ENCODE results near the gene RPL7L1. TPM values are rescaled to one million over a fixed set of nuclear protein-coding genes. Genes with fewer than 3 reads are reported as not detected.
"Not testable (repeated sequence)": the region's sequence is repeated elsewhere in the genome, so short reads cannot be mapped to it uniquely, and the experiment has no call there.

The RPL7L1 gene
- polyA plus RNA-seq, 6 donors from 2014 or later, result 26.8 to 81.7 (median 61.0) TPM

DNA sequence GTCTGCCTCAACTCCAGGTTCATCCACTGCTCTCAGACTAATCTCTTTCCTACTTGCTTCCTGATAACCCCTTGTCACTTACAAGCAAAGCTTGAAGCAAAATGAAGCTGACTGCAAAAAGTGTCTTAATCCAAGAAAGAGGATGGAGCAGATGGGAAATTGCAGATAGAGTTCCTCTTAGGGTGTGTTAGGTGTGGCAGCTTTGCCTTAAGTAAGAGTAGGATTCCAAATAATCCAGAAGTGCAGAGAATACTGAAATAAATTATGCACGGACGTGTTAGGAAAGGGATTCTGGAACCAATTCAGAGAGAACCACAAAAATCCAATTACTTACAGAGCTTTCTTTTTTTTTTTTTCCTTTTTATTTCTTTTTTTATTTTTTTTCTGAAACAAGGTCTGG lies 6.1 kb upstream of the RPL7L1 start:
- H3K4me3 Mint-ChIP-seq, result no peak overlapping the region
- no peak for DNase-seq
- no peaks in the 10 kb centered on the region for H3K36me3 Mint-ChIP-seq
- no peaks in the 10 kb centered on the region for H3K27me3 Mint-ChIP-seq
- no peak for ATAC-seq (ENCODE audit: low read depth in 2 of 2)
- no peaks in the 10 kb centered on the region for H3K9me3 Mint-ChIP-seq
- H3K27ac Mint-ChIP-seq, result peak overlapping the region in 1 of 6 donors; percentile 41
- H3K4me1 Mint-ChIP-seq, result no peaks in the 10 kb centered on the region

DNA sequence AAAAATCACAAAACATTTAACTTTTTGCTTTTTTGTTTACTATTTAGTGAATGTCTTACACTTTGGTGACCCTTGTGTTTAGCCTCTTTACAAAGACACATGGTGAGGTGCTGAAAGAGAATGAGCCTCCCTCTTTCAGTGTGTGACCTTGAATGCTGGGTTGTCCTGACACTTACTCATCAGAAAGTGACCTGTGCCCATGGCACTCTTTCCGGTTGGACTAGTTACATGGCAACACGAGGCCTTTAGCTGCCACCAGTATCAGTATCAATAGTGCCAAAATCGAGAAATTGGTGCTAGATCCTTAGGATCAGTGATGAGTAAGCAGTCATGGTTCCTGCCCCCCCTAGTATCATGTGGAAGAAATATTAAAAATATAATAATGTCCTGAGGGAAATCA lies 1.7 kb upstream of the RPL7L1 start:
- peak overlapping the region in 4 of 8 donors; percentile 49 to 77 (median 56) for H3K4me3 Mint-ChIP-seq
- H3K27me3 Mint-ChIP-seq, result no peaks in the 10 kb centered on the region
- DNase-seq (no peak), ATAC-seq (ENCODE audit: low read depth in 2 of 2) (no peak)
- no peaks in the 10 kb centered on the region for H3K36me3 Mint-ChIP-seq
- peaks cover 8 to 24% (median 10%) of the 10 kb centered on the region in 3 donors for H3K4me1 Mint-ChIP-seq
- peak overlapping the region in 3 of 6 donors; percentile 38 to 90 (median 64) for H3K27ac Mint-ChIP-seq
- no peaks in the 10 kb centered on the region for H3K9me3 Mint-ChIP-seq

DNA sequence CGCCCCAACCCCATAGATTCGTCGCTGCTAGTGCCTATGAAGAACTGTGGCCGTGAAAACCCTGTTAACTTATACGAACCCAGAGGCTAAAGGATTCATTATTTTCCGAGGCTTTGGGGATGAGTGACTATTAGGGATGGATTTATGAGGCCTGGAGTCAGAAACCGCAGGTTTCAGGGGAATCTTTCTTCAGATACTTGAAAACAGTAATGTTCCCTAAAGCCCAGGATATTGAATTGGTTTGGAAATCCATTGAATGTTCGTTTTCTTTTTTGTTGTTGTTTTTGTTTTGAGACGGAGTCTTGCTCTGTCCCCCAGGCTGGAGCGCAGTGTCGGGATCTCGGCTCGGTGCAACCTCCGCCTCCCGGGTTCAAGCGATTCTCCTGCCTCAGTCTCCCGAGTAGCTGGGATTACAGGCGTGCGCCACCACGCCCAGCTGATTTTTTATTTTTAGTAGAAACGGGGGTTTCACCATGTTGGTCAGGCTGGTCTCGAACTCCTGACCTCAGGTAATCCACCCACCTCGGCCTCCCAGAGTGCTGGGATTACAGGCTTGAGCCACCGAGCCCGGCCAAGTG lies 913 bp downstream of the RPL7L1 start:
- H3K27ac Mint-ChIP-seq, result peak overlapping the region; percentile 95 to 100 (median 98)

GRCh38 chr6:42880871-42881270 lies 1.5 kb downstream of the RPL7L1 start:
- not testable (repeated sequence) for ATAC-seq (ENCODE audit: low read depth in 2 of 2); H3K9me3 Mint-ChIP-seq; H3K27me3 Mint-ChIP-seq; DNase-seq
- H3K36me3 Mint-ChIP-seq, result peaks cover 14 to 18% of the 10 kb centered on the region in 2 donors
- H3K27ac Mint-ChIP-seq, result peak overlapping the region; percentile 95 to 100 (median 98)
- H3K4me3 Mint-ChIP-seq, result peak overlapping the region; percentile 91 to 99 (median 96)
- peaks cover 10 to 34% (median 11%) of the 10 kb centered on the region in 3 donors for H3K4me1 Mint-ChIP-seq

More for the DNA sequence above, 913 bp downstream of the RPL7L1 start:
- peaks cover 14 to 15% of the 10 kb centered on the region in 2 donors for H3K36me3 Mint-ChIP-seq
- H3K9me3 Mint-ChIP-seq; H3K27me3 Mint-ChIP-seq; DNase-seq; ATAC-seq (ENCODE audit: low read depth in 2 of 2): not testable (repeated sequence)
- H3K4me1 Mint-ChIP-seq, result peaks cover 10 to 34% (median 11%) of the 10 kb centered on the region in 3 donors
- H3K4me3 Mint-ChIP-seq, result peak overlapping the region; percentile 91 to 99 (median 96)

- ATAC-seq (ENCODE audit: low read depth in 2 of 2) (no peak), DNase-seq (no peak)
- peaks cover 14 to 22% of the 10 kb centered on the region in 2 donors for H3K36me3 Mint-ChIP-seq
- peaks cover 5 to 28% (median 7%) of the 10 kb centered on the region in 3 donors for H3K4me1 Mint-ChIP-seq
- H3K27ac Mint-ChIP-seq, result no peak overlapping the region
- H3K27me3 Mint-ChIP-seq, result no peaks in the 10 kb centered on the region
- H3K4me3 Mint-ChIP-seq, result peak overlapping the region in 1 of 8 donors; percentile 31
- H3K9me3 Mint-ChIP-seq, result no peaks in the 10 kb centered on the region
Measured at GRCh38 chr6:42885702-42886101, 6.3 kb downstream of the RPL7L1 start.

GRCh38 chr6:42888201-42888600 lies 8.8 kb downstream of the RPL7L1 start:
- DNase-seq; ATAC-seq (ENCODE audit: low read depth in 2 of 2); H3K9me3 Mint-ChIP-seq; H3K27me3 Mint-ChIP-seq: not testable (repeated sequence)
- Mint-ChIP-seq H3K4me1 (peaks cover 11 to 26% (median 18%) of the 10 kb centered on the region in 3 donors), H3K4me3 (peak overlapping the region in 1 of 8 donors; percentile 59), H3K27ac (peak overlapping the region in 2 of 6 donors; percentile 28 to 34), H3K36me3 (peaks cover 14 to 19% of the 10 kb centered on the region in 2 donors)

- DNase-seq, result no peak
- ATAC-seq (ENCODE audit: low read depth in 2 of 2), result no peak
- H3K36me3 Mint-ChIP-seq, result peaks cover 0 to 7% of the 10 kb centered on the region in 2 donors
- H3K4me3 Mint-ChIP-seq, result peak overlapping the region; percentile 95 to 99 (median 98)
- H3K27ac Mint-ChIP-seq, result peak overlapping the region in 5 of 6 donors; percentile 62 to 97 (median 95)
- H3K27me3 Mint-ChIP-seq, result no peaks in the 10 kb centered on the region
- no peaks in the 10 kb centered on the region for H3K9me3 Mint-ChIP-seq
- peaks cover 24 to 35% (median 32%) of the 10 kb centered on the region in 3 donors for H3K4me1 Mint-ChIP-seq
Measured at GRCh38 chr6:42889815-42890214, 10.4 kb downstream of the RPL7L1 start.

GRCh38 chr6:42890311-42891198 lies 11.1 kb downstream of the RPL7L1 start:
- Mint-ChIP-seq H3K4me1 (peaks cover 24 to 35% (median 32%) of the 10 kb centered on the region in 3 donors), H3K4me3 (peak overlapping the region; percentile 95 to 99 (median 98)), H3K27me3 (no peaks in the 10 kb centered on the region), H3K9me3 (no peaks in the 10 kb centered on the region), H3K36me3 (peaks cover 0 to 7% of the 10 kb centered on the region in 2 donors), H3K27ac (peak overlapping the region; percentile 75 to 97 (median 95))
- DNase-seq, result peak; percentile 87
- ATAC-seq (ENCODE audit: low read depth in 2 of 2), result peak; percentile 95 to 96

- no peak for DNase-seq
- Mint-ChIP-seq H3K9me3 (no peaks in the 10 kb centered on the region), H3K36me3 (peaks cover 0 to under 1% of the 10 kb centered on the region in 2 donors), H3K27me3 (no peaks in the 10 kb centered on the region), H3K4me1 (peaks cover 24 to 35% (median 32%) of the 10 kb centered on the region in 3 donors), H3K27ac (peak overlapping the region; percentile 75 to 97 (median 95)), H3K4me3 (peak overlapping the region; percentile 95 to 99 (median 98))
- ATAC-seq (ENCODE audit: low read depth in 2 of 2), result no peak
Measured at GRCh38 chr6:42891199-42891722, 11.8 kb downstream of the RPL7L1 start.

DNA sequence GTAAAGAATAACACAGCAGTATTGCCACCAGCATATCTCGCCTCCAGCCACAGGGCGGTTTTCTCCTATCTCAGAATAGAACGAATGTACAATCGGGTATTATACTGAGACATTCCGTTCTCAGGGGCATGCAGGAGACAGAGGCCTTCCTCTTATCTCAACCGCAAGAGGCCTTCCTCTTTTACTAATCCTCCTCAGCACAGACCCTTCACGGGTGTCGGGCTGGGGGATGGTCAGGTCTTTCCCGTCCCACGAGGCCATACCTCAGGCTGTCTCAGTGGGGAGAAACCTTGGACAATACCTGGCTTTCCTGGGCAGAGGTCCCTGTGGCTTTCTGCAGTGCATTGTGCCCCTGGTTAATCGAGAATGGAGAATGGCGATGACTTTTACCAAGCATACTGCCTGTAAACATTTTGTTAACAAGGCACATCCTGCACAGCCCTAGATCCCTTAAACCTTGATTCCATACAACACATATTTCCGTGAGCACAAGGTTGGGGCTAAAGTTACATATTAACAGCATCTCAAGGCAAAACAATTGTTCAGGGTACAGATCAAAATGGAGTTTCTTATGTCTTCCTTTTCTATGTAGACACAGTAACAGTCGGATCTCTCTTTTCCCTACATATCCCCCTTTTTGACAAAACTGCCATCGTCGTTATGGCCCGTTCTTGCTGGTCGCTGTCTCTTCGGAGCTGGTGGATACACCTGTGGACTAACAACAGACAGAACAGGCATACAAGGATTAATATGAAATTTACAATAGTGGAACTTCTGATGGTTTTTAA lies 14.8 kb downstream of the RPL7L1 start:
- peak overlapping the region; percentile 24 to 86 (median 75) for H3K4me3 Mint-ChIP-seq
- H3K36me3 Mint-ChIP-seq; H3K27me3 Mint-ChIP-seq; H3K9me3 Mint-ChIP-seq; ATAC-seq (ENCODE audit: low read depth in 2 of 2): not testable (repeated sequence)
- peak overlapping the region in 5 of 6 donors; percentile 54 to 94 (median 88) for H3K27ac Mint-ChIP-seq
- peaks cover 24 to 34% (median 32%) of the 10 kb centered on the region in 3 donors for H3K4me1 Mint-ChIP-seq
- peak; percentile 52 for DNase-seq

GRCh38 chr6:42896178-42896719 lies 16.8 kb downstream of the RPL7L1 start:
- no peak for ATAC-seq (ENCODE audit: low read depth in 2 of 2)
- Mint-ChIP-seq H3K36me3 (no peaks in the 10 kb centered on the region), H3K27ac (no peak overlapping the region)

GRCh38 chr6:42898891-42899361 lies 19.5 kb downstream of the RPL7L1 start:
- DNase-seq (peak; percentile 71), ATAC-seq (ENCODE audit: low read depth in 2 of 2) (peak in 1 of 2 donors; percentile 27)
- Mint-ChIP-seq H3K27me3 (no peaks in the 10 kb centered on the region), H3K9me3 (no peaks in the 10 kb centered on the region), H3K4me3 (no peak overlapping the region), H3K27ac (peak overlapping the region in 2 of 6 donors; percentile 49 to 75), H3K36me3 (no peaks in the 10 kb centered on the region), H3K4me1 (peaks cover 12 to 20% (median 13%) of the 10 kb centered on the region in 3 donors)

More at GRCh38 chr6:42896178-42896719, 16.8 kb downstream of the RPL7L1 start:
- Mint-ChIP-seq H3K27me3 (no peaks in the 10 kb centered on the region), H3K4me1 (peaks cover 19 to 22% (median 21%) of the 10 kb centered on the region in 3 donors), H3K4me3 (no peak overlapping the region), H3K9me3 (no peaks in the 10 kb centered on the region)
- DNase-seq, result no peak

Data from naive B cell (primary cell).